Measurements from ENCODE around the gene MXD4. TPM values are rescaled to one million over a fixed set of nuclear protein-coding genes. Genes with fewer than 3 reads are reported as not detected.

Gene MXD4
- total and polyA plus RNA-seq, 2 experiments from 2014 or later = 6.9 to 19.9 TPM

DNA sequence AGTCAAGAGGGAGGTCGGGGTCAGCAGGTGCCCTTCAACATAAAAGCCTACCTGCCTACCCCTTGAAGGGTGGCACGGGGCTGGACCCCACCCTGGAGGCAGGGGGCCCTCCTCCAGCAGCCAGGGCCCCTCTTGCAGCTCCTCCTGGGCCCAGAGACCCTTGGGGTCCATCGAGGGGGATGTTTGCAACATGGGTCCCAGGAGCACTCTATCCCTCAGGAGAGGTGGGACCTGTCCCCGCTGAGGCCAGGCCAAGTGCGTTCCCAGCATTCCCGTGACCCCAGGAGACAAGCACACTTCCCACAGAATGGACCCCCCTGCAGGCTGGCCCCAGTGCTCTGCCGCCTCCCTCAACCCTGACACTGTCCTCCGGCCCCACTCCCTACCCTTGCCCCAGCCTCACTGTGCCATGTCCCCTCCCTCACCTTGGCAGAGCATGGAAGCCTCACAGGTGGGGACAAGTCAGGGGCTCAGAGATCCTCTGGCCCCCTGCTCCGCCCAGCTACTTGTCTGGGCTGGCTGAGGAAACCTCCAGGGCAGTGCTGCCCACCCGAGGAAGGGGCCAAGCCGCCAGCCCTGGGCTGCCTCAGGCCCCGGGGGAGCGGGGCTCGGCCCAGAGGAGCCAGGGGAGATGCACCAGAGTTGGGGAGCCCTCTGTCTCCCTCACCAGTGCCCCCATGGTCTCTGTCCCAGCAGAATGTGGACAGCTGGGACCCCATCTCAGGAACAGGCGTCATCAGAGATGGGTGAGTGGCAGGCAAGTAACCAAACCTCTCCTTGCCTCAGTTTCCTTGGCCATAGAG lies 2.2 kb downstream of the MXD4 start:
- DNase-seq (ENCODE audit: low spot score) = no peak

GRCh38 chr4:2259036-2259540 lies 2.8 kb downstream of the MXD4 start:
- peaks cover 7% of the 10 kb centered on the region for H3K27me3 Mint-ChIP-seq (ENCODE audit: insufficient read depth, low read depth, poor library complexity)
- no peak for ATAC-seq
- H3K4me3 Mint-ChIP-seq = no peak overlapping the region
- no peak overlapping the region for H2AFZ ChIP-seq
- H3K9me2 ChIP-seq (ENCODE audit: insufficient read depth) = no peaks in the 10 kb centered on the region
- no peak for DNase-seq (ENCODE audit: low spot score)
- peaks cover 5% of the 10 kb centered on the region; the same call in 1 of the 2 replicates for H3K4me1 ChIP-seq (ENCODE audit: insufficient read depth)
- no peak overlapping the region for H3K4me3 ChIP-seq
- no peaks in the 10 kb centered on the region for H3K79me2 ChIP-seq (replicated peaks; ENCODE audit: insufficient read depth)
- H3K27ac Mint-ChIP-seq = no peak overlapping the region
- H3F3A ChIP-seq (replicated peaks; ENCODE audit: low read depth) = no peaks in the 10 kb centered on the region
- H3K36me3 ChIP-seq (ENCODE audit: insufficient read depth) = no peaks in the 10 kb centered on the region
- no peaks in the 10 kb centered on the region; the same call in 2 of the 3 replicates for H3K36me3 Mint-ChIP-seq (ENCODE audit: low read depth)
- peaks cover 20% of the 10 kb centered on the region for H3K4me1 Mint-ChIP-seq
- 0 out of 2 replicates have a peak, but pooled peaks cover 4% of the 10 kb centered on the region for H3K27me3 ChIP-seq (ENCODE audit: insufficient read depth)
- H3K9me3 Mint-ChIP-seq = no peaks in the 10 kb centered on the region
- H4K20me1 ChIP-seq (replicated peaks; ENCODE audit: insufficient read depth) = no peaks in the 10 kb centered on the region
- no peak overlapping the region for H3K4me2 ChIP-seq
- H3K27ac ChIP-seq (ENCODE audit: low read depth) = no peak overlapping the region
- TF ChIP-seq ZNF462 (CRISPR knock-in tag; IDR thresholded peaks at IDR 0.05) (no peak), ETS1 (IDR thresholded peaks at IDR 0.05) (no peak), JUNB (IDR thresholded peaks at IDR 0.05; ENCODE audit: unreplicated experiment) (no peak), ZNF114 (CRISPR knock-in tag; IDR thresholded peaks at IDR 0.05) (no peak), CREB1 (CRISPR knock-in tag; IDR thresholded peaks at IDR 0.05; ENCODE audit: low read depth) (no peak)

More for the DNA sequence above, 2.2 kb downstream of the MXD4 start:
- Histone ChIP-seq H2AFZ (no peak overlapping the region), H3K4me2 (no peak overlapping the region), H3K27me3 (ENCODE audit: insufficient read depth) (0 out of 2 replicates have a peak, but pooled peaks cover 4% of the 10 kb centered on the region), H4K20me1 (replicated peaks; ENCODE audit: insufficient read depth) (no peaks in the 10 kb centered on the region), H3K79me2 (replicated peaks; ENCODE audit: insufficient read depth) (no peaks in the 10 kb centered on the region), H3K9me2 (ENCODE audit: insufficient read depth) (no peaks in the 10 kb centered on the region), H3K4me3 (no peak overlapping the region), H3K27ac (ENCODE audit: low read depth) (no peak overlapping the region), H3K4me1 (ENCODE audit: insufficient read depth) (no peaks in the 10 kb centered on the region), H3K36me3 (ENCODE audit: insufficient read depth) (no peaks in the 10 kb centered on the region), H3F3A (replicated peaks; ENCODE audit: low read depth) (no peaks in the 10 kb centered on the region)
- Mint-ChIP-seq H3K4me1 (peaks cover 16% of the 10 kb centered on the region), H3K27me3 (ENCODE audit: insufficient read depth, low read depth, poor library complexity) (peaks cover 7% of the 10 kb centered on the region), H3K4me3 (0 out of 3 replicates have a peak overlapping the region, but pooled peaks have one; percentile 30), H3K9me3 (no peaks in the 10 kb centered on the region), H3K36me3 (ENCODE audit: low read depth) (no peaks in the 10 kb centered on the region), H3K27ac (no peak overlapping the region)
- no peak for ATAC-seq
- no peak for TF ChIP-seq NANOG (IDR thresholded peaks at IDR 0.05; ENCODE audit: borderline replicate concordance)
- no peak for TF ChIP-seq POLR2AphosphoS5 (IDR thresholded peaks at IDR 0.05; ENCODE audit: low read depth)
- TF ChIP-seq, protein P1, sequence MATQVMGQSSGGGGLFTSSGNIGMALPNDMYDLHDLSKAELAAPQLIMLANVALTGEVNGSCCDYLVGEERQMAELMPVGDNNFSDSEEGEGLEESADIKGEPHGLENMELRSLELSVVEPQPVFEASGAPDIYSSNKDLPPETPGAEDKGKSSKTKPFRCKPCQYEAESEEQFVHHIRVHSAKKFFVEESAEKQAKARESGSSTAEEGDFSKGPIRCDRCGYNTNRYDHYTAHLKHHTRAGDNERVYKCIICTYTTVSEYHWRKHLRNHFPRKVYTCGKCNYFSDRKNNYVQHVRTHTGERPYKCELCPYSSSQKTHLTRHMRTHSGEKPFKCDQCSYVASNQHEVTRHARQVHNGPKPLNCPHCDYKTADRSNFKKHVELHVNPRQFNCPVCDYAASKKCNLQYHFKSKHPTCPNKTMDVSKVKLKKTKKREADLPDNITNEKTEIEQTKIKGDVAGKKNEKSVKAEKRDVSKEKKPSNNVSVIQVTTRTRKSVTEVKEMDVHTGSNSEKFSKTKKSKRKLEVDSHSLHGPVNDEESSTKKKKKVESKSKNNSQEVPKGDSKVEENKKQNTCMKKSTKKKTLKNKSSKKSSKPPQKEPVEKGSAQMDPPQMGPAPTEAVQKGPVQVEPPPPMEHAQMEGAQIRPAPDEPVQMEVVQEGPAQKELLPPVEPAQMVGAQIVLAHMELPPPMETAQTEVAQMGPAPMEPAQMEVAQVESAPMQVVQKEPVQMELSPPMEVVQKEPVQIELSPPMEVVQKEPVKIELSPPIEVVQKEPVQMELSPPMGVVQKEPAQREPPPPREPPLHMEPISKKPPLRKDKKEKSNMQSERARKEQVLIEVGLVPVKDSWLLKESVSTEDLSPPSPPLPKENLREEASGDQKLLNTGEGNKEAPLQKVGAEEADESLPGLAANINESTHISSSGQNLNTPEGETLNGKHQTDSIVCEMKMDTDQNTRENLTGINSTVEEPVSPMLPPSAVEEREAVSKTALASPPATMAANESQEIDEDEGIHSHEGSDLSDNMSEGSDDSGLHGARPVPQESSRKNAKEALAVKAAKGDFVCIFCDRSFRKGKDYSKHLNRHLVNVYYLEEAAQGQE (IDR thresholded peaks at IDR 0.05; ENCODE audit: unreplicated experiment) = no peak
- no peak for TF ChIP-seq JUNB (IDR thresholded peaks at IDR 0.05; ENCODE audit: unreplicated experiment)
- TF ChIP-seq ZNF114 (CRISPR knock-in tag; IDR thresholded peaks at IDR 0.05) = no peak
- TF ChIP-seq ZNF331 (CRISPR knock-in tag; IDR thresholded peaks at IDR 0.05; ENCODE audit: low read depth) = no peak
